Mesendoderm (in vitro differentiated cells): Measurements from ENCODE around the gene SAMD5.

Experiments used
- DNase-seq: peaks from one replicate; pipeline ENCODE4 v3.0.0; 2013
- H2AK5ac ChIP-seq: 2 replicates; pipeline ENCODE4 v1.6.1; 2013; ENCODE audit warnings: low read length, inconsistent platforms
- H2BK120ac ChIP-seq: 2 replicates; pipeline ENCODE4 v1.6.1; 2013; ENCODE audit warnings: low read depth, mild to moderate bottlenecking, low read length, moderate library complexity, mixed read lengths
- H2BK15ac ChIP-seq: replicated peaks from 2 replicates; pipeline ENCODE4 v1.6.1; 2013; ENCODE audit warnings: low read depth, mild to moderate bottlenecking, moderate library complexity
- H2BK5ac ChIP-seq: 2 replicates; pipeline ENCODE4 v1.6.1; 2013; ENCODE audit warnings: low read length, inconsistent platforms
- H3K18ac ChIP-seq: 2 replicates; pipeline ENCODE4 v1.6.1; 2013; ENCODE audit warnings: mild to moderate bottlenecking, low read length, mixed read lengths
- H3K23ac ChIP-seq: one replicate; pipeline ENCODE4 v1.6.1; 2013; ENCODE audit warnings: low read length
- H3K27ac ChIP-seq: 2 replicates; pipeline ENCODE4 v1.5.1; 2013; ENCODE audit warnings: low read depth, mild to moderate bottlenecking, inconsistent platforms, low read length, moderate library complexity
- H3K27me3 ChIP-seq: 2 replicates; pipeline ENCODE4 v1.6.1; 2013; ENCODE audit warnings: low read length, control low read depth, mild to moderate bottlenecking, inconsistent platforms; ENCODE audit not compliant: insufficient read depth, poor library complexity
- H3K36me3 ChIP-seq: 2 replicates; pipeline ENCODE4 v1.6.1; 2013; ENCODE audit warnings: low read length, inconsistent platforms; ENCODE audit not compliant: control insufficient read depth, insufficient read depth
- H3K4ac ChIP-seq: one replicate; pipeline ENCODE4 v1.6.1; 2013; ENCODE audit warnings: low read depth, mild to moderate bottlenecking, low read length, moderate library complexity
- H3K4me1 ChIP-seq: 2 replicates; pipeline ENCODE4 v1.6.1; 2013; ENCODE audit warnings: low read depth, low read length, inconsistent platforms; ENCODE audit not compliant: control insufficient read depth
- H3K4me2 ChIP-seq: 2 replicates; pipeline ENCODE4 v1.6.1; 2013; ENCODE audit warnings: low read length
- H3K4me3 ChIP-seq: 2 replicates; pipeline ENCODE4 v1.5.1; 2013; ENCODE audit warnings: mild to moderate bottlenecking, low read length
- H3K56ac ChIP-seq: one replicate; pipeline ENCODE4 v1.6.1; 2013; ENCODE audit warnings: low read length
- H3K79me1 ChIP-seq: 2 replicates; pipeline ENCODE4 v1.6.1; 2013; ENCODE audit warnings: low read length, inconsistent platforms
- H3K79me2 ChIP-seq: 2 replicates; pipeline ENCODE4 v1.6.1; 2013; ENCODE audit warnings: mild to moderate bottlenecking, low read length; ENCODE audit not compliant: control insufficient read depth, insufficient read depth
- H3K9ac ChIP-seq: 2 replicates; pipeline ENCODE4 v1.6.1; 2013; ENCODE audit warnings: low read length, inconsistent platforms
- H4K5ac ChIP-seq: one replicate; pipeline ENCODE4 v1.6.1; 2013; ENCODE audit warnings: low read length
- H4K8ac ChIP-seq: one replicate; pipeline ENCODE4 v1.6.1; 2013; ENCODE audit warnings: low read depth, mild to moderate bottlenecking, control low read depth, low read length, moderate library complexity
- WGBS: extraction: QIAGEN DNeasy Blood & Tissue Kit; methylation state at CpG from one replicate; pipeline ENCODE4 v1.1.7; 2013; ENCODE audit warnings: low lambda C conversion rate, missing lambda C conversion rate; ENCODE audit not compliant: insufficient coverage; ENCODE audit errors: extremely low coverage; 5-methylcytosine and 5-hydroxymethylcytosine counted together

The SAMD5 gene

DNA sequence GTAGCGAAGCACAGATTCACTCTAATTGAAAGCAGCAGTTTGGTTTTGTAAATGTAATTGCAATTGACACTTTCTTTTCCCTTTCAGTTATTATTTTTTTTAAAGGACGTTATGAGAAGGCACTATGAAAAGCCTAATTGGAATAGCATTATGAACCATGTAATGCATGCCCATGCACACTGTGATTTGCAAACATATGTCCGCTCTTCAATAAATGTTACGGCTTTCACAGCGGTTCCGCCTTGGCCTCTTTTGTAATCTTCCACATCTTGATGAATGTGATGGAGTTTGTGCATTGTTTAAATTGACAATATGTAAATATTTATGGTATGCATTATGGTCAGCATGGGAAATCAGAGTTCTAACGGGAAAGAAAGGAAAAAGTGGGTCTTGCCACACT is 61.3 kb downstream of the SAMD5 start:
- Histone ChIP-seq H2BK5ac (no peak overlapping the region), H3K56ac (no peak overlapping the region), H3K18ac (no peak overlapping the region), H4K8ac (no peak overlapping the region), H2BK120ac (no peak overlapping the region), H3K36me3 (no peaks in the 10 kb centered on the region), H3K27me3 (no peaks in the 10 kb centered on the region), H3K4me2 (no peak overlapping the region), H3K79me2 (no peaks in the 10 kb centered on the region), H3K27ac (no peak overlapping the region), H3K23ac (no peak overlapping the region), H3K4me1 (no peaks in the 10 kb centered on the region), H4K5ac (no peak overlapping the region), H3K4ac (no peak overlapping the region), H3K9ac (no peak overlapping the region), H3K4me3 (no peak overlapping the region), H2AK5ac (no peak overlapping the region), H2BK15ac (no peak overlapping the region), H3K79me1 (no peaks in the 10 kb centered on the region)
- no peak for DNase-seq
- WGBS: no CpG with 5 or more reads among the region's 7 CpGs

DNA sequence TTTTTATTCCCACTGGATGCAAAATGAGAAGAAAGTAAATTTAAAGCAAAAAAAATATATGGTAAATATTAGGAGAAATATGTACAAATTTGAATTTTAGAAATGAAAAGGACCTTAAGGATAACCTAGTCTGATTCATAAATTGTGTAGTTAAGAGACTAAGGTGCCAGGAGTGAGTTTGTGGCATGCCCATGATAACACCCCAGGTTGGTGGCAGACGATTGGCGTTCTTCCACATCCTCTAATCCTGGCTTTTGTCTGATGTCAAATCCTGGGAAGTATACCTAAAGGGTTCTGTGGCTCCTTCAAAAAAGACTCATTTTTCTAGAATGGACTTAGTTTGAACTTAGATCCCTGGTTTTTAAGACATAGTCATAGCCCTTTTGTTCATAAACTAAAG is 62.2 kb downstream of the SAMD5 start:
- no CpG with 5 or more reads among the region's 2 CpGs for WGBS
- Histone ChIP-seq H3K4me3 (no peak overlapping the region), H3K18ac (no peak overlapping the region)

DNA sequence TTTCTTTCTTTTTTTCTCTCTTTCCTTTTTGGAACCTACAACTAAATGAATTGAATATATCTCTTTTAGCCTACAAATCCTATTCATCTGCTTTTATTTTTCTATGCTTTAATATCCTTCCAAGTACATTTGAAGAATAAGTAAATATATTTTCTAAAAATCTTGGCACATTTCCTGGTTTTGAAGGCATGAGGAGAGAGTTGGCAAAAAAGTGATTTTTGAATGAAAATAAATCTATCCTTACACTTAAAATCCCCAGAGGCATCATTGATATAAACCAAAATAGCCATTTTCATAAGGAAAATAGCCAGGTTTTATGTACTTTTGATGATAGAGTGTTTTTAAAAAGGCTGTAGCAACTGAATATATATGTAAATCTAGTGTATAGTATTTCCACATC is 69.0 kb downstream of the SAMD5 start:
- H2BK120ac ChIP-seq: no peak overlapping the region
- no peak overlapping the region for H3K56ac ChIP-seq
- H3K79me2 ChIP-seq: no peaks in the 10 kb centered on the region
- no peak for DNase-seq
- no peaks in the 10 kb centered on the region for H3K79me1 ChIP-seq
- no peaks in the 10 kb centered on the region for H3K4me1 ChIP-seq
- no peaks in the 10 kb centered on the region for H3K36me3 ChIP-seq
- H3K23ac ChIP-seq: no peak overlapping the region
- no peak overlapping the region for H4K8ac ChIP-seq
- no peak overlapping the region for H4K5ac ChIP-seq
- H2BK15ac ChIP-seq: no peak overlapping the region
- no peaks in the 10 kb centered on the region for H3K27me3 ChIP-seq
- H2AK5ac ChIP-seq: no peak overlapping the region
- H3K18ac ChIP-seq: no peak overlapping the region
- H3K4me2 ChIP-seq: no peak overlapping the region
- H2BK5ac ChIP-seq: no peak overlapping the region
- H3K4me3 ChIP-seq: no peak overlapping the region
- H3K9ac ChIP-seq: no peak overlapping the region
- H3K27ac ChIP-seq: no peak overlapping the region
- no peak overlapping the region for H3K4ac ChIP-seq

More for the DNA sequence above, 62.2 kb downstream of the SAMD5 start:
- Histone ChIP-seq H4K5ac (no peak overlapping the region), H3K23ac (no peak overlapping the region), H2BK120ac (no peak overlapping the region), H3K4me2 (no peak overlapping the region), H3K9ac (no peak overlapping the region), H4K8ac (no peak overlapping the region), H2BK15ac (no peak overlapping the region), H3K27me3 (no peaks in the 10 kb centered on the region), H3K79me2 (no peaks in the 10 kb centered on the region), H3K56ac (no peak overlapping the region), H3K27ac (no peak overlapping the region), H3K36me3 (no peaks in the 10 kb centered on the region), H3K4me1 (no peaks in the 10 kb centered on the region), H3K79me1 (no peaks in the 10 kb centered on the region), H2AK5ac (no peak overlapping the region), H3K4ac (no peak overlapping the region), H2BK5ac (no peak overlapping the region)
- DNase-seq: no peak

DNA sequence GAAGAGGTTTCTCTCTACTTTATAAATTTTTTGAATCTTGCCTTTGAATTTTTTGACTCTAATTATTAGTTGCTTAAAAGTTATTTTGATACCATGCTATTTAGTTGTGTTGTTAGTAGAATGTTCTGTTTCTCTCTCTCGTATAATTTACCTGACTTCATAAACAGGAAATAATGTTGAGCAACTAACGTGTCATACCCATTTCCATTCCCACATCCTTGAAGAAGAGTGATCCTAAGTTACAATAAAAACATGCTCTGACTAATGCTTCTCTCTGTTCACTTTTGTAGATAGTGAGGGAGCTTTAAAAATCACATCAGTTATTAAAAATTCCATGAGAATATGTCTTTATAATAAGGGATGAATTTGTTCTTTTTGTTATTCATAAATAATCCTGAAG is 69.7 kb downstream of the SAMD5 start:
- H2BK15ac ChIP-seq: no peak overlapping the region
- H3K23ac ChIP-seq: no peak overlapping the region
- H3K9ac ChIP-seq: no peak overlapping the region
- no peak for DNase-seq
- H3K27ac ChIP-seq: no peak overlapping the region
- no peaks in the 10 kb centered on the region for H3K36me3 ChIP-seq
- H3K4me2 ChIP-seq: no peak overlapping the region
- no peaks in the 10 kb centered on the region for H3K79me2 ChIP-seq
- no peak overlapping the region for H4K8ac ChIP-seq
- H3K27me3 ChIP-seq: no peaks in the 10 kb centered on the region
- H3K56ac ChIP-seq: no peak overlapping the region
- no peak overlapping the region for H3K18ac ChIP-seq
- no peak overlapping the region for H3K4me3 ChIP-seq
- H3K4ac ChIP-seq: no peak overlapping the region
- no peak overlapping the region for H2AK5ac ChIP-seq
- H3K79me1 ChIP-seq: no peaks in the 10 kb centered on the region
- H3K4me1 ChIP-seq: no peaks in the 10 kb centered on the region
- no peak overlapping the region for H4K5ac ChIP-seq
- no peak overlapping the region for H2BK120ac ChIP-seq
- no CpG with 5 or more reads among the region's 2 CpGs for WGBS
- no peak overlapping the region for H2BK5ac ChIP-seq

GRCh38 chr6:147578883-147579282 is 70.4 kb downstream of the SAMD5 start:
- no peak overlapping the region for H3K23ac ChIP-seq
- H3K4me3 ChIP-seq: no peak overlapping the region
- H3K18ac ChIP-seq: no peak overlapping the region
- H3K27me3 ChIP-seq: no peaks in the 10 kb centered on the region
- no peaks in the 10 kb centered on the region for H3K79me2 ChIP-seq
- no peak overlapping the region for H3K9ac ChIP-seq
- no peak overlapping the region for H4K5ac ChIP-seq
- no CpG with 5 or more reads among the region's 2 CpGs for WGBS
- H2BK5ac ChIP-seq: no peak overlapping the region
- no peaks in the 10 kb centered on the region for H3K4me1 ChIP-seq
- no peak overlapping the region for H3K4ac ChIP-seq
- H3K36me3 ChIP-seq: no peaks in the 10 kb centered on the region
- no peak overlapping the region for H2BK120ac ChIP-seq
- H3K4me2 ChIP-seq: no peak overlapping the region
- no peak overlapping the region for H3K56ac ChIP-seq
- no peak overlapping the region for H2BK15ac ChIP-seq
- H3K27ac ChIP-seq: no peak overlapping the region
- H3K79me1 ChIP-seq: no peaks in the 10 kb centered on the region
- no peak overlapping the region for H2AK5ac ChIP-seq
- DNase-seq: no peak
- H4K8ac ChIP-seq: no peak overlapping the region

- H3K4me1 ChIP-seq: no peaks in the 10 kb centered on the region
- no peaks in the 10 kb centered on the region for H3K27me3 ChIP-seq
- no peak for DNase-seq
- no peak overlapping the region for H3K4me3 ChIP-seq
- H3K56ac ChIP-seq: no peak overlapping the region
- no peak overlapping the region for H2AK5ac ChIP-seq
- H3K18ac ChIP-seq: no peak overlapping the region
- H3K36me3 ChIP-seq: no peaks in the 10 kb centered on the region
- no peak overlapping the region for H3K23ac ChIP-seq
- no peaks in the 10 kb centered on the region for H3K79me1 ChIP-seq
- no peak overlapping the region for H4K8ac ChIP-seq
- no peak overlapping the region for H4K5ac ChIP-seq
- no peak overlapping the region for H3K9ac ChIP-seq
- H3K79me2 ChIP-seq: no peaks in the 10 kb centered on the region
- H2BK15ac ChIP-seq: no peak overlapping the region
- H2BK5ac ChIP-seq: no peak overlapping the region
- H3K4me2 ChIP-seq: no peak overlapping the region
- H3K27ac ChIP-seq: no peak overlapping the region
- no CpG with 5 or more reads among the region's 3 CpGs for WGBS
- H2BK120ac ChIP-seq: no peak overlapping the region
- H3K4ac ChIP-seq: no peak overlapping the region
Measured at GRCh38 chr6:147579667-147580066, 71.2 kb downstream of the SAMD5 start.
